HCT116 (cell line): Measurements from ENCODE around the gene CLIP2.
"Not testable (repeated sequence)": the region's sequence is repeated elsewhere in the genome, so short reads cannot be mapped to it uniquely, and the experiment has no call there.

Experiments used
- CEBPB ChIP-seq: IDR thresholded peaks from 2 replicates; pipeline ENCODE4 v1.6.1; 2012; ENCODE audit warnings: low read depth
- CTCF ChIP-seq, 3 experiments: fragments of 200-600 bp in 1 of 3; sonication (generic) in 1 of 3; IDR thresholded peaks in 2 of 3; conservative IDR thresholded peaks in 1 of 3; 2 replicates each; pipeline ENCODE4 v1.5.1; 2012 to 2017; ENCODE audit warnings: low read depth in 2 of 3, low read length in 2 of 3, antibody characterized with exemption in 1 of 3, borderline replicate concordance in 1 of 3, control low read depth in 1 of 3, mild to moderate bottlenecking in 1 of 3, mixed read lengths in 1 of 3, mixed run types in 1 of 3, moderate library complexity in 1 of 3; ENCODE audit not compliant: insufficient read depth in 1 of 3
- EZH2 ChIP-seq: fragments of 200-600 bp; sonication (generic); IDR thresholded peaks from 2 replicates; pipeline ENCODE4 v1.6.1; 2017; ENCODE audit warnings: antibody characterized with exemption, mixed run types
- EZH2phosphoT487 ChIP-seq: fragments of 200-600 bp; IDR thresholded peaks from 2 replicates; pipeline ENCODE4 v1.6.1; 2018; ENCODE audit warnings: antibody characterized with exemption, borderline replicate concordance
- JUND ChIP-seq: IDR thresholded peaks from 2 replicates; pipeline ENCODE4 v1.6.1; 2012
- POLR2A ChIP-seq: IDR thresholded peaks from 2 replicates; pipeline ENCODE4 v1.7.0; 2011; ENCODE audit warnings: borderline replicate concordance; ENCODE audit not compliant: insufficient read depth, insufficient read length; ENCODE audit errors: extremely low read depth
- POLR2AphosphoS5 ChIP-seq: IDR thresholded peaks from 2 replicates; pipeline ENCODE4 v1.6.1; 2011; ENCODE audit warnings: mild to moderate bottlenecking, low read depth, low read length, moderate library complexity
- REST ChIP-seq: IDR thresholded peaks from 2 replicates; pipeline ENCODE4 v1.6.1; 2012; ENCODE audit warnings: low read depth
- SIN3A ChIP-seq: IDR thresholded peaks from 2 replicates; pipeline ENCODE4 v1.6.1; 2012; ENCODE audit warnings: low read depth
- ZBTB33 ChIP-seq: IDR thresholded peaks from 2 replicates; pipeline ENCODE4 v1.6.1; 2011; ENCODE audit warnings: mild to moderate bottlenecking, low read length, moderate library complexity; ENCODE audit not compliant: insufficient replicate concordance; ENCODE audit errors: extremely low read depth

DNA sequence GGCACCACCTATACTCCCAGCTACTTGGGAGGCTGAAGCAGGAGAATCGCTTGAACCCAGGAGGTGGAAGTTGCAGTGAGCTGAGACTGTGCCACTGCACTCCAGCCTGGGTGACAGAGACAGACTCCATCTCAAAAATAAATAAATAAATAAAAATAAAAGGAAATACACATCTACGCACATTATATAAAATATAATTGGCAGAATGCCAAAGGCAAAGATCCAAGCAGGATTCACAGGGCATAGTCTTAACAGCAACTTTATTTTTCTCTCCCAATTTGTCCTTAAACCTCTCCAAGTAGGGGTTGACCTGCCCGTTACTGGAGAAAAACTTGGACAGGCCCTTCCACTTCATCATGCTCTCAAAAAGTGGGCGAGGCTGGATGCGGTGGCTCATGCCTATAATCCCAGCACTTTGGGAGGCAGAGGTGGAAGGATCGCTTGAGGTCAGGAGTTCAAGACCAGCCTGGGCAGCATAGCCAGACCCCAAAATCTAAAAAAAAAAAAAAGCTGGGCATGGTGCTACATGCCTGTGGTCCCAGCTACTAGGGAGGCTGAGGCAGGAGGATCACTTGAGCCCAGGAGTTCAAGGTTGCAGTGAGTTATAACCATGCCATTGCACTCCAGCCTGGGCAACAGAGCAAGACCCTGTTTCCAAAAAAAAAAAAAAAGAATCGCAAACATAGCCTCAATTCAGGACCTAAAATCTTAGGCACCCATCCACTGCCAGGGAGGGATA lies 125.6 kb downstream of the CLIP2 start:
- TF ChIP-seq CTCF (IDR thresholded peaks at IDR 0.05 in 2 of 3, conservative IDR thresholded peaks at IDR 0.05 in 1 of 3; ENCODE audit: borderline replicate concordance in 1 of 3, insufficient read depth in 1 of 3, low read depth in 2 of 3, low read length in 2 of 3); POLR2A; EZH2; ZBTB33; POLR2AphosphoS5; REST; SIN3A; EZH2phosphoT487; CEBPB; JUND: not testable (repeated sequence)
